GM19035 (cell line): Measurements from ENCODE around the gene FKBP14.
A peak's percentile ranks its signal among the peaks of the same experiment; 100 is the strongest.

Experiments
- ATAC-seq: cut with Tn5 transposase; IDR thresholded peaks from one replicate; pipeline ENCODE4 v1.9.1; 2021; ENCODE audit not compliant: unreplicated experiment

Gene FKBP14

GRCh38 chr7:29993140-29993539, 33.4 kb downstream of the FKBP14 start:
- ATAC-seq: no peak

GRCh38 chr7:29991937-29992336, 34.6 kb downstream of the FKBP14 start:
- ATAC-seq: no peak

- no peak for ATAC-seq
Observed at GRCh38 chr7:29990931-29991330, 35.6 kb downstream of the FKBP14 start.

GRCh38 chr7:29989257-29989995, 37.1 kb downstream of the FKBP14 start, which contains the start of gene SCRN1:
SCRN1 (minus strand) TSS chr7:29989801; CDS start chr7:29969067, 20,734 bp downstream.
- peak; percentile 36 for ATAC-seq

GRCh38 chr7:29988424-29989256, 37.9 kb downstream of the FKBP14 start:
- peak; percentile 37 for ATAC-seq

- no peak for ATAC-seq
Observed at GRCh38 chr7:29987811-29988317, 38.6 kb downstream of the FKBP14 start.

GRCh38 chr7:29987083-29987482, 39.4 kb downstream of the FKBP14 start:
- ATAC-seq: no peak

- ATAC-seq: no peak
Observed at GRCh38 chr7:29980151-29980550, 46.4 kb downstream of the FKBP14 start.

GRCh38 chr7:29977886-29978651, 48.4 kb downstream of the FKBP14 start:
- ATAC-seq: no peak

- ATAC-seq: no peak
Observed at GRCh38 chr7:29976673-29977415, 49.7 kb downstream of the FKBP14 start.

- no peak for ATAC-seq
Observed at GRCh38 chr7:29976266-29976665, 50.2 kb downstream of the FKBP14 start.

GRCh38 chr7:29975561-29975960, 50.9 kb downstream of the FKBP14 start:
- ATAC-seq: no peak

- no peak for ATAC-seq
Observed at GRCh38 chr7:29974286-29974685, 52.2 kb downstream of the FKBP14 start.

- no peak for ATAC-seq
Observed at GRCh38 chr7:29972315-29972669, 54.2 kb downstream of the FKBP14 start.

- ATAC-seq: no peak
Observed at GRCh38 chr7:29971566-29972314, 54.8 kb downstream of the FKBP14 start.

GRCh38 chr7:29970158-29970557, 56.3 kb downstream of the FKBP14 start:
- no peak for ATAC-seq

GRCh38 chr7:29969738-29970137, 56.8 kb downstream of the FKBP14 start:
- ATAC-seq: no peak

- no peak for ATAC-seq
Observed at GRCh38 chr7:29968683-29969395, 57.7 kb downstream of the FKBP14 start.

- ATAC-seq: no peak
Observed at GRCh38 chr7:29965030-29965429, 61.5 kb downstream of the FKBP14 start.
